NCI-H1092 treated with DMSO at 0.1 percent for 48 hours (cell line): Measurements from ENCODE around the gene LTF.
A peak's percentile ranks its signal among the peaks of the same experiment; 100 is the strongest.

Experiments used
- DNase-seq: peaks from one replicate; lab custom pipeline; 2025; lab: John Stamatoyannopoulos, UW

The LTF gene

DNA sequence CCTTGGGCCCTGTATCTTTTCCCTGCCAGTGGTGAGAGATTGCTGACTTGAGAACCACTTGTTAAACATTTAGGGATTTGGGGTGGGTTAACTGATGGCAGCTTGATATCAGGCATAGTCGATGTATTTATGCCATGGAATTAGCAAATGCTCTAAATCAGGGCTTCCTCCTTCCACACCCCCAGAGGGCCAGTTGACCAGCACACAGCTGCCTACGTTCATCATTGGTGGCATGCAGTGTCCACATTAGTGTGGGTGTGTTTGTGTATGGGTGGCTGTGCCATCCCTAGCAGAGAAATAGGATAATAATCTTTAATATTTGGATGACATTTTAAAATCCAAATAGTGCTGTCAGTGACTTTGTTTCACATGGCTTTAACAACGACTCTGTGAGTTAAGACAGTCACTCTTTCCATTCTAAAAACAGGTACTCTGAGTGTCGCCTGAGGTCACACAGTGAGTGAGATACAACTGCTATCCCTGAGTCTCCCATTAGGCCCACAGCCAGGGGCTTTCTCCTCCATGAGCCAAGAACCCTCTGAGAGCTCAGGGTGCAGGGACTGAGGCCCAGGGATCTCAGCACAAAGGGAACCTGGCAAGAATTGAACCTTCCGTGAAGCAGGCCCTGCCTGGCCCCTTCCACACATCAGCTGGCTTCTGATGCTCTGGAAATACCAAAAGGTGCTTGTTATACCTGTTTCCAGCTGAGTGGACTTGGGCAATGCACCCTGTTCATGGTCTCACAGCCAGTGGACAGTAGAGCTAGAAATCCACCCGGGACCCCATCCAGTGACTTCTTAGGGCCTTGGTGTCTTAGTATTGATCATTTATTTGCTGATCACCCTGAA, 4.3 kb upstream of the LTF start:
- DNase-seq = no peak

DNA sequence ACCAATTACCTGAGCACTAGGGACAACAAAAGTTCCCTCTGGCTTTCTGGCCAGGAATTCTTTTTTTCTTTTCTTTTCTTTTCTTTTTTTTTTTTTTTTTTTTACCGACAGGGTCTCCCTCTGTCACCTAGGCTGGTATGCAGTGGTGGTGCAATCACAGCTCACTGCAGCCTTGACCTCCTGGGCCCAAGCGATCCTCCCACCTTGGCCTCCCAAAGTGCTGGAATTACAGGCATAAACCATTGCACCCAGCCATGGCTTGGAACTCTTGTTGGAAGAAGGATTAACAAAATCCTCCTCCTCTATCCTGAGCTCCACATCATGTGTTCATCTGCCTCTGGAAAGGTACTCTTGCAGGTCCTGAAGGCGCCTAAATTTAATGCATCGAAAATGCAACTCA, 2.9 kb upstream of the LTF start:
- DNase-seq = no peak

DNA sequence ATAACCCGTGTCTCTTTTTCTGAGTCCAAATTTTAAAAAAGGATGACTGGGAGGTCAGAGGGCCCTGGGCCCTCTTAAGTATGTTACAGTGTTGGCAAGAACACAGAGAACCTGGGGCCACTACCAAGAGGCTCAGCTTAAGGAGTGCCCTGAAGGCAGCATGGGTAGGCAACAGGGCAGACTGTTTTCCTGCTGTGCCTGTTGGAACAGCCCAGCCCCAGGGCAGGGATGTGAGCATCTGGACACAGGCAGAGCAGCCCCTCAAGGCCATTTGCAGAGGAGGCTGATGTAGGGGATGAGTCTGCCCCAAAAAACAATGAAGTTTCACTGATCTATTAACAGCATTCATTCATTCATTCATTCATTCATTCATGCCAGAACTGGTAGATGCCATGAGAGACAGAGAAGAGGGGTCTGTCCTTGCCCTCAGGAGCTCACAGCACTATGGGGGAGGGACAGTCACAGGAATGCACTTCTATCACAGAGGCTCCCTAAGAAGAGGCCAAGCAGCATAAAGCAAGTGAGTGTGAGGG, 2.2 kb upstream of the LTF start:
- DNase-seq = no peak

DNA sequence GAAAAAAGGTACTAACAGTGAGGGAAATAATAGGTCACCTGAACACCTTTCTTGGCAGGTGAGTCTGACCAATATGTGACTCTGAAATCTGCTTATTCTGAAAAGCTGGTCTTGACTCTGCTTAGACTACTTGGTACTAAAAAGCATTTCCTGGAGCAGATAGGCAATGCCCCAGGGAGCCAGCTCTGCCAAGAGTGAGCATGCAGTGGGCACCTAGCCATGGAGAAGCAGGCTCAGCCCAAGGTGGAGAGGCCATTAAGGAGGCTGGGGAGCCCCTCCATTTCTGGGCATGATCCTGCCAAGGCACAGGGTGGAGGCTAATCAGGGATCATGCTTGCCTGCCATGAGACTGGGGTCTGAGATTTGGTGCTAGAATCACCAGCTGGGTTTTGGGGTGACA, 1.6 kb upstream of the LTF start:
- peak; percentile 4 for DNase-seq

DNA sequence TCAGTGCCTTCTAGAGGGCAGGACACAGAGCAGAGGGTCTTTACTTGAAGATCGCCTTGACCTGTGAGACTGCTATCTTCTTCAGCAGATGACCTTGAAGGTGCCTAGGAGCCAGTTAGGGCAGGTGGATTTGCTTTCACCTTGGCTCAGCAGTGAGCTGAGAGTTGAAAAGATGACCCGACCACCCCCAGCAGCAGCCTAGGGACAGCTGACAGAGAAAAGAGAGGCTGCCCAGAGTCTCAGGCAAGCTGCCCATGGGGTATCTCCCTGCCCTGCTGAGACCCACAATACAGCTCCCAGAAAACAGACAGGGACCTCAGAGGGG, 453 bp upstream of the LTF start:
- DNase-seq = no peak

DNA sequence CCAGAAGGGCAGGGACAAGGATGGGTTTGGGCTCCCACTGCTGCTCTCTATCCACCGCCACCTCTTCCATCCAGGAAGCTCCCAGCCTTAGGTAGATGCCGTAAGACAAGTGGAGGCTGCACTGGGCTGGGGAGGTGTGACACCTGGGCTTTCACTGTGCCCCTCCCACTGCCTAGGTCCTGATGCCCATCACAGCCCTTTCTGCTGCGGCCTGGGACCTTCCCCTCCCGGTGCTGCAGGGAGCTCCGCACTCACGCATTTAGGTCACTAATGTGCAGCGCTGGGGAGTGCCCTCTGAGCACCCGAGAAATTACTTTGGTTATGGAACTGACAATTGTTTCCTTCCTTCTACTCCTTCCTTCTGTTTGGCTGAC, 850 bp downstream of the LTF start:
- no peak for DNase-seq

DNA sequence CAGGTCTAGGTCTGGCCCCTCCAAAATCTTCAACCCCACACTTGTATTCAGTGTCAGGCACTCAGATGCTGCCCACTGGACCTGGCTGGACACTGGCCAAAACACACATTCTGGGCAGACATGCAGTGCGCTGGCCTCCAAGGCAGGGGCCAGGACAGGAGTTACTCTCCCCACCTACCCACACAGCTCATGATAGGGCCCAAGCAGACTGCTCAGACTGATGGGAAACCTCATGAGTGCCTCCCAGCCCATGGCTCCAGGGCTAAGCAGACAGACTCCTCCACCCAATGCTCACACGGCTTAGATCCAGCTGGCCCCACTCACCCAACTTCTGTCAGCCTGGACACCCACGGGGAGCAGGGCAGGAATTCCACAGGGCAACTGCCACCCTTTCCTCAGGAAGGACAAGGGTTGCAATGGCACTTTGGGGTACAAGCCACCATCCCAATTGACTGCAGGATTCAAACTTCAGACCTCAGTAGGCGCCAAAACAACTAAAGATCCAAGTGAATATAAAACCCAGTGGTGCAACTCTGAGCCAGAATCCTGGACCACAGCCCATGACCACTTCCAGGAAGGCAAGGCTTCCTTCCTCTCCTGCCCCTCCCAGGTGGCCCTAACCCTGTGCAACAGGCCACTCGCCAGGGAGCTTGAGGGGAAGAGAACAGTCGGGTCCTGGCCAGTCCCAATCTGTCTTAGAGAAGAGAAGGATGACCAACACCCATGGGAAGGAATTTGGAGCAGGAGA, 1.4 kb downstream of the LTF start:
- no peak for DNase-seq

DNA sequence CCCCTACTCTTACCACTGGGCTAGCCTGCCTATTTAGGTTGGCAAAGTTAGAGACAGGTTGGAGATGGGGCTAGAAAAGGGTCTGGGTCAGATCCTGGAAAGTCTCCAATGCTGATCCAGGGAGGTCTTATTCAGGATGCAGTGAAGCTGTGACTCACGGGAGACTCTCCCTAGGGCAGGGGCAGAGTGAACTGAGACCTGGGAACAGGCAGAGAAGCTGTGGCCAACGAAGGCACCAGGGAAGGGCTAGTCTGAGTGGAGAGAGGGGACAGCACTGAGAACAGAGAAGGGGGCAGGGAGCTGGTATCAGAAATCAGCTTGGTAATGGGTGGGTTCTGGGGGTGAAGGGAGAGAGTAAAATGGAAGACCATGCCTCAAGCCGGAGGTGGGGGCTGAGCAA, 2.2 kb downstream of the LTF start:
- DNase-seq = no peak

DNA sequence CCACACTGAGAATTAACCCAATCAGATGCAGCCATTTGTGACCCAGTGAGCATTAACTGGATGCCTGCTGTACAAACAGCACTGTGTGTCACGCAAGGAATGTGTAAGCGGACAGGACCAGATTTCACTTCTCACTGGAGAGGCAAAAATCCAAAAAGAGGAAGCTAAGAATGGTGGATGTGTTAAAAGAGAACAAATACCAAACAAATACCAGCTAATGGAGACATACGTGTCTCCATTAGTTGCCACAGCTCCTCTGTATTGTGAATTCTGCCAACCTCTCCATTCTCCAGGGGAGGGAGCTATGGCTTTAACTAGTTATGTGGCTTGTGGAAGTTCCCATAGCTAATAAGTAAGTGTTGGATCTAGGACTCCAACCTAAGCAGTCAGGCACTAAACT, 2.6 kb downstream of the LTF start:
- DNase-seq = no peak

DNA sequence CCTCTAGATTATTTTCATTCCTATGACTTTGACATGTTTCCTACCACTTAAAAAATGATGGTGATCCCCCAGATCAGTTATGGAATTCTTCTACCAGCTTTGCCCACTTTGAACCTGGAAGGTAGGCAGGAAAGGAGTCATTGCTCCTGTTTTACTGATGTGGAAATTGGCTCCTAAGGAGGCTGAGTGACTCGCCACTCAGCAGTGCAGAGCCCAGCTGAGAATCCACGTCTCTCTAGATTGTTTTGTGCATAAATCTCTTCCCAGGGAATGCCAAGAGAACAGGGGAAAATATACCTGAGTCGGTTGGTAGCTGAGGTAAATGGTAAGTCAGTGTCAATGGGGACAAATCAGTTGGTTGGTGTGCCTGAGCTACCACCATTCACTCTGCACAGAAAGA, 4.7 kb downstream of the LTF start:
- no peak for DNase-seq

DNA sequence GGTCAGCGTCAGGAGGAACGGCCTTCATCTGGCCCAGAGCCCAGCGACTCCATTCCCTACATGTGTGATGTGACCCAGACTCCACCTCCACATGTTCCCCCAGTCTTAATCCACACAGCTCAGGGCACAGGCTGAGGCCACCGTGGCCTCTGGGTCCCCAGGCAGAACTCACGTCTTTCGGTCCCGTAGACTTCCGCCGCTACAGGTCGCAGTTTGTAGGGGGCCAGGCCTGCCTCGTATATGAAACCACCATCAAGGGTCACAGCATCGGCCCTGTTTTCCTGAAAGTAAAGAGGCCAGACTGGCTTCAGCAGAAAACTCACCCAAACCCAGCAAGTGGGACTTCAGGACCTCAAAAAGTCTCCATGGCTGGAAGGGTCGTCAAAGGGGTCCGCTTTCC, 8.6 kb downstream of the LTF start:
- DNase-seq = no peak

DNA sequence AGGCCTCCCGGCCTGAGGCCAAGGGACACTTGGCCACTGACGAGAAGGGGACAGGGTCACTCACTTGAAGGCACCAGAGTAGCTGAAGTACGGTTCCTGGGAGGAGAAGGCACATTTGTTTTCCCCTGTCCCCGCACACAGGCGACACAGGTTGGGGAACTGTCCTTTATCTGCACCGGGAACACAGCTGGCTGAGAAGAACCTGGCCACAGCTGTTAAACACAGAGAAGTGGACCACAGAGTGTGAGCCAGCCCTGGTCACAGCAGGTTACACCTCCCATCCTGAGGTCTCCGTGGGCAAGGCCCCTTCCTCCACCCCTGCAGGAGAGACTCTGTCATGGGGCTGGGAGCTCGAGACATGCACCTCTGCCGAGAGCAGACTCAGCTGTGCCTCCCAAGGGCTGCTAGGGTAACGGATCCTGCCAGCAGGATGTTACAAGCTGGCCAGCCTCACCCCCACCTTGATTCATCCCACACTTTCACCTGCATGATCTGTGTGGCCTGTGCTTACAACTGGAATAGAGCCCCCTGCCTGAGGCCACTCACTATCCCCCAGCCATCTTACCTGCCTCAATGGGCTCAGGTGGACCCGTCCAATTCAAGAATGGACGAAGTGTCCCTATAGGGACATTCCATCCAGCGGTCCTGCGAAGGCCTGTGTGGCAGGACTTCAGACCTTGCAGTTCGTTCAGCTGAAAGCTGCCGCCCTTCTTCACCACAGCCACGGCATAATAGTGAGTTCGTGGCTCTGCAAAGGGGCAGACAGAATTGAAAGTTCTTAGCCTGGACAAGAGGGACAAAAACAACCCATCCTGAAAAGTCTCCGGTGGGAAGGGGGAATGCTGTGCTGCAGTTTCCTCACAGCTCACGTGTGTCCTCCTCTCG, 9.2 kb downstream of the LTF start:
- DNase-seq = no peak

DNA sequence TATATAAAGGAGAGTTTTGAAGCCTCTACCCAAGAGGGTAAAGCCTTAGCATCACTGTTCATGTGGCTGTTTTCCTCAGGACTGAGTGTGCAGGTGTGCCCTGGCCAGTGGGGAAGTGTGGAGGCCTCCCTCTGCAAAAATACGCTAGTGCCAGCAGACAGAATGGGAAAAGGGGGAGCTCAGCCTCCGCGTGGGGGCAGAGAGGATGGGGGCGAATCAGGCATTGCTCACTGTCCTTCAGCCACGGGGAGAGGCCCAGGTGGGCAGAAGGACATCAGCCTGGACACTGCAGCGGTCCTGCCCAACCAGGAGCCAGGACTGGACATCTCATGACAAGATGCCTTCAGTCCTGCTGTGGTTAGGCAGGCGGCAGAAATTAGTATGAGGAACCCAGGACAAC, 10.1 kb downstream of the LTF start:
- no peak for DNase-seq

DNA sequence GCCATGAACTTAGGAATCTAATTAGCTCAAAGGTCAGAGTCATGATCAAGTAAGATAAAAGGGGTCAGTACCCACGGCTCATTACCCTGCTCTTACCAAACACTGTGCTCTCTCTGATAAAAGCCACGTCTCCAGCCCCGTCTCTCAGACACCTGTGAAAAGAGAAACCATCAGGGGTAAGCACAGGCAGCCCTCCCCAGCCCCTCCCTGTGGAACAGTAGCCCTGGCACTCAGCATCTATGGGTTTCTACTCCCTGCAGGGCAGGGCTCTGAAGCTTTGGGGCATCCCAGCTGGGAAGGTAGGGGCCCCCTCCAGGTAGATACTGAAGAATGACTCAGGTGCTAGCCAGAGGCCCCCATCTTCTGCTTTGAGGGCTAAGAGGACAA, 10.5 kb downstream of the LTF start:
- no peak for DNase-seq

DNA sequence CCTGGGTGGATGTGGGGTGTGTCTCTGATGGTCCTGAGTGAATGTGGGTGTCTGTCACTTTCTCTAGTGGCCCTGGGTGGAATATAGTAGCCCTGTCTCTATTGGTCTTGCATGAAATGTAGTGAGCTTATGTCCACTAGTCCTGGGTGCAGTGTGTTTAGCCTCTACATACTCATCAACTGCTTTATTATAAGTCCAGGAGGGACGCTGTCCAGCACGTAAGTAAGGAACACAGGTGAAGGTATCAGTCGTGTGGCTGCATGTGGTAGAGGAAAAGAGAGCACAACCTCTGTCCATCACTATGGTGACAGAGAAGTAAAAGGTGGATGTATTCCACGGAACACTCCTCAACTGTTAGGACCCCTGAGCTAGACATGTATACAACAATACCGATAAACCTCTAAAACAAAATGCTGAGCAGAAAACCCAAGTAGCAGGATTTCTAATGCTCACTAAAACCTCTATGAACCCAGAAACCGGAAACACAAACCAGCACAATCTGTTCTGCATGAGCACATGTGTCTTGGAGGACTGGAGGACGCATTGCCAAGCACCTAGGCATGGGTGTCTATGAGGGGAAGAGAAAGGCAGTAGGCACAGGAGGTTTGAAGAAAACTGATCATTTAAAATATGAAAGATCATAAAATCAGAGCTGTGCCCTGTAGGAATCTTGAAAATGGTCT, 11.0 kb downstream of the LTF start:
- DNase-seq = no peak

DNA sequence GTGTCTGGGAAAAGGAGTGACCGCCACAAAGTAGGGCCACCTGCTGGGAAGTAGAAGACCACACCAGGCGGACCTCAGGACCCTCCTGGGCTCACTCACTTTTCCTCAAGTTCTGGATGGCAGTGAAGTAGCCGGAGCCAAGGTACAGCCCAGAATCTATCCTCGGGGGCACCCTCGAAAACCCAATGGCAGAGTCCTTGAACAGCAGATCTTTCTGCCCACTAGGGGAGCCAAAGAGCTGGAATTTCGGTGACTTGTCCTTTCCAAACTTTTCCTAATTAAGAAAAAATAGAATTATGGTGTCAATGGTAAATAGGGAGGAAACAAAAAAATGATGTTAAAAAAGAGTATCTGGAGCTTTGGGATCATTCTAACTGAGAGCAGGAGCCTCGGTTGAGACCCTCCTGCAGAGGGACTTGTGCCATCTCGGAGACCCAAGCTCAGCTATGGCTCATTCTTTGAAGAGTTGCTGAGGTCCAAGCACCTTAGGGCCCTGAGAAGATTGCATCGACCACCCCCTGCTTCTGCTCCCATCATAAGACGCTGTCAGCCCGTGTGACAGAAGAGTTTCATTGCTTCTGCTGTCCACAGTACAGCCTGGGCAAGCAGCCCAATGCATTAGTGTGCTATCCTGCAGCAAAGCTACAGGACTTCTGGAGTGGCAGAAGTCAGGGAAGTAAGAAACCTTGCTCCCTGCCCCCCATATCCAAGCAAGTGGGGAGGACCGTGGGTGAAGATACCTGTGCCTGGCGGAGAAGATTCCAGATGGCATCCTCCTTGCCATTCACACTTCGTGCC, 14.8 kb downstream of the LTF start:
- no peak for DNase-seq

DNA sequence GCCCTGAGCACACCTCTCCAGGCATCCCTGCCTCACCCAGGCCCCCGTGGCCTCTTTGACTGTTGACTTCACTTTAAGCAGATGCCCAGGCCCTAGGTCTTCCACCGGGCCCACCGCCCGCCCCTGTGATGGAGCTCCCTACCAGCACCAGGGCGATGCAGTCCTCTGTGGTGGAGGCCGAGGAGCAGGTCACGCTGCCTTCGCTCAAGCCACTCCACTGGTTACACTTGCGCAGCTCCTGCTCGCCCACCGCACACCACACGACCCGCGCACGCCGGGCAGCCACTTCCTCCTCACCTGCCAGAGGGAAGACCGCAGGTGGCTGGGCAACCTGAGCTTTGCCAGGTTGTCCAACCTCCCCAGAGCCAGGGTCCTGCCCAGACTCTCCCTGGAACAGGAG, 16.0 kb downstream of the LTF start:
- no peak for DNase-seq

DNA sequence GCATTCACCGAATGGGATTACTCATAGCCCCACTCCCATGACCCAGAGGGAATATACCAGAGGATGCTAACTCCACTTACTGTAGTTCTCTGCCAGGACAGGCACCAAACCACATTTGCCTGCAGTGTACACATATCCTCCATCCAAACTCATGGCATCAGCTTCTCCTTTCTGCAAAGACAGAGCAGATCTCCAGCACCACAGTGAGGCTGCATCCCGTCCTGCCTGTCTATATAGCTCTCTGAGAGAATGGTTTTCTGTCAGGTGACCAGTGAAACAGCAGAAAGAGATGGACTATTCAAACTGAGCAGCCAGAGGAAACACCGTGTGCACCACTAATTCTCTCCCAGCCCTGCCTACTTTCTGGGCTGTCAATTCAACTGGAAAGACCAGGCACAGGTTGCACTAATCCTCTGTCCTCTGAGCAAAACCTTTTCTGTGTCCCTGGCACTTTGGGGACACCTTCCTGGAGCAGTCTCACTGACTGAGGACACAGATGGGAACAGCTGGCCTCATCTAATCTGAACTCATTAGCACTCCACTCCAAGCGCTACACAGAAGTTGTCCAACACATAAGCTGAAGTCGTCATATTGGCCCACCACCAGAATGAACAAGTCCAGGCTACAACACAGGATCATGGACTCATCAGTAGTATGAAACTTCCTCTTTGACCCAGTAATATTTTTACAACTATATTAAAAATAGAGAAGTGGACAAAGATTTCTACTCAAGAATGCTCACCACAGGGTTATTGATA, 17.3 kb downstream of the LTF start:
- DNase-seq = no peak

DNA sequence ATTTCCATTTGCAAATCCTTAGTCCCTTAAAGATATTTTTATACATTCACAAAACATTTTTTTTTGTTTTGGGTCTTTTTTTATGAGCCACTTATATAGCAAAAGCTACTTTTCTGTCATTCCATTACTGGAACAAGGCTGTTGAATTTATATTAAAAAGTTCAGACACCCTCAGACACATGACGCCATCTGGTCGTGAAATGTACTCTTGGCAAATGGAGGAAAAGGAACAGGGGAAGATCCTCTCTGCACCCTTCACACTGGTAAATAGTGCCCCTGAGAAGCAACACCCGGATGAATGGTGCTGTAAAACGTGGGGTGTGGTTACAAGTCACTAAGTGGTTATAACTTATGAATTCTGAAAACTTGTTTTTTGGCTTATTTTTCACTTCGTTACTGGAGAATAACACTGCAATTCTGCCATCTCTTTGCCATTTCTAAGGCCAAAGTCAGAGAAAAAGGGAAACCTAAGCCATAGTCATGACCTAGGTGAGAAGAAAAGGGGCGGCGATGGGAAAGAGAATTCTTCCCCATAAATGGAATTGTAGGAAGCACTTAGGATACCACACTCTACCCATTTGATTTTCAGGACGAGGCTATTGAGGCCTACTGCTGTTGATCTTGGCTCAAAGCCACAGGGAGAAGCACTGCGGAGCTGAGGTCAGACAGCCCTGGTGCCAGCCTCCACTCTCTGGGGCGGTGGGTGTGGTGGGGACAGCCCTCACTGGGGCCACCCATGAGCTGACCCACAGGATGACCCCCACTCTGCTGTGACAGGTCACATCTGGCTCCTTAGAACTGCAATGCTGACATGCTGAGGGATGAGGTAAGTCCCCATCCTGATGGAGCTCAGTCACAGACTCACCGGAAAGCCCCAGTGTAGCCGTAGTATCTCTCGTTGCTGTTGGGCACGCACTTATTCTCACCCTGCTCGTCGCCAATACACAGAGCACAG, 21.9 kb downstream of the LTF start:
- DNase-seq = no peak
